HS-5 (cell line): ENCODE data around the gene TAS2R19.
"Not testable (repeated sequence)": the region's sequence is repeated elsewhere in the genome, so short reads cannot be mapped to it uniquely, and the experiment has no call there.

ENCODE experiments used
- DNase-seq: peaks from one replicate; pipeline ENCODE4 v3.0.0-alpha.2; 2012; ENCODE audit warnings: low read depth

Gene TAS2R19, protein sequence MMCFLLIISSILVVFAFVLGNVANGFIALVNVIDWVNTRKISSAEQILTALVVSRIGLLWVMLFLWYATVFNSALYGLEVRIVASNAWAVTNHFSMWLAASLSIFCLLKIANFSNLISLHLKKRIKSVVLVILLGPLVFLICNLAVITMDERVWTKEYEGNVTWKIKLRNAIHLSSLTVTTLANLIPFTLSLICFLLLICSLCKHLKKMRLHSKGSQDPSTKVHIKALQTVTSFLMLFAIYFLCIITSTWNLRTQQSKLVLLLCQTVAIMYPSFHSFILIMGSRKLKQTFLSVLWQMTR

DNA sequence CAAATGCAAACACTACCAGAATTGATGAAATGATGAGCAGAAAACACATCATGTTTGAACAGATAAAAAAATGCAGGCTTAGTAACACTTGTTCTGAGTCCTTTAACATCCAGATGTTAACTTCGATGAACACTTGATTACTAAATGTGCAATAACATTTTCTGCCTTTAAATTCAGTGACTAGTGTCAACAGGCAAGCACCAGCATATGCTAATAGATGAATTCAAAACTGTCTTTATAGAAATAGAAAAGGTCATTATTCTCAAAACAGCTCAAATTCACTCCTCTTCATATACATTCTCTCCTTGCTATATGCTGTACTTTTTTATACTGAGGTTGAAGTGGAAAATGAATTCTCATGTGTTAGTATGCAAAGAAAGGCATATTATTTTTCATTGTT is at the start of gene TAS2R19:
TAS2R19 (minus strand) TSS at position 101 of the 400 bp plus-strand sequence; CDS start at position 52, 49 bp downstream.
- no peak for DNase-seq

DNA sequence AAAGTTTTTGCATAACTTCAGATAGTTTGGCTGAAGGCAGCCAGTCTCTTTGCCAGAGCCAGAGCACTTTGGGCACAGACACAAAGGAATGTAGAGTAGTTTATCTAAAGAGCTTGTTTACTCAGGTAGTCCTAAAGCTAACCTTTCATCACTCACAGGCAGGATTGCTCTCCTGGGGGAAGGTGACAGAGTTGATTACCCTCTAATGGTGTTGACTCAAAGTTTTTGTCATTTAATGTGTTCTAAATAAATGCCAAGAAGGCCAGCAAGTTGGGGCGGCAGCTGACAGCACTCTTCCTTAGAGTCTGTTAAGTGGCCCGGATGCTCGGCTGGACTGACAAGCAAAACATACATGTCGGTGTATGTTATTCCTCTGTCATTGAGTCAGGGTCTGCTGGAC is 49.0 kb upstream of the TAS2R19 start:
- DNase-seq, result no peak

DNA sequence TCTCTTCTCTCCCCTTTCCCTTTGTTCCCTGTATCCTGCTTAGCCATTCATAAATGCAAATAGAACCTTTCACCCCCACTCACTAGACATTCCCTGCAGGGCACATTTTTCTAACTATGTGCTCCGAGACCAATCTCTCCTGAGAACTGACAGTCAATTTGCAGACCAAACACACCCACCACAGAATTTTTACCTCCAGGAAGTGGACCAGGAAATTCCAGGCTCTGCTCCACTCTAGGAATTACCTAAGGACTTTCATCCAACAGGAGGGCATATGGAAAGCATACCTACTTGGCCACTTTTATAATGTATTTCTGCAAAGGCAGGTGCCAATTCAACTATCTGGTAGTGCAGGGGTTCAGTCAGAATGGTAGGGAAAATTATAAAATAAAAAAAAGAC is 48.6 kb upstream of the TAS2R19 start:
- DNase-seq, result no peak

DNA sequence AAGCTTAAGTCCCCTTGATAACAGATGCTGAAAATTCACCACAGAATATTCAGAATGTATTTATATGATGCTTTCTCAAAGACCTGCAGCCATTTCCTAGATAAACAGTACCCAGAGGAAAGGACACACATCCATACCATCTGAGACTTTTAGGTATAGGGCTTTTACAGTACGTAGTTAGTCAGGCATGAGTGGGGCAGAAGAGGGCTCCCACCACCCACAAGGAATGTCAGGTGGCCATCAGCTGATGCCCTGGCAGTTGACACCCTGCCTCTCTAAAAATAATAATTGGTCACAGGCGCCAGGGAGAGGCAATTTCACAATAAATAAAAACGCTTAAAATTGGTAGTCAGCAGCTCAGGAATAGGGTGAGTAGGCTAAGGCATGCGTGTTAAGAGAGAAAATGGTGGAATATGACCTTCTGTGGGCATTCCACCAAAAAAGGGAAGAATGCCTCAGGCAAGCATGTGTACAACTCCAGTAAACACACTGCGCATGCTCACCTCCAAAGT is 47.5 kb upstream of the TAS2R19 start:
- DNase-seq, result no peak

DNA sequence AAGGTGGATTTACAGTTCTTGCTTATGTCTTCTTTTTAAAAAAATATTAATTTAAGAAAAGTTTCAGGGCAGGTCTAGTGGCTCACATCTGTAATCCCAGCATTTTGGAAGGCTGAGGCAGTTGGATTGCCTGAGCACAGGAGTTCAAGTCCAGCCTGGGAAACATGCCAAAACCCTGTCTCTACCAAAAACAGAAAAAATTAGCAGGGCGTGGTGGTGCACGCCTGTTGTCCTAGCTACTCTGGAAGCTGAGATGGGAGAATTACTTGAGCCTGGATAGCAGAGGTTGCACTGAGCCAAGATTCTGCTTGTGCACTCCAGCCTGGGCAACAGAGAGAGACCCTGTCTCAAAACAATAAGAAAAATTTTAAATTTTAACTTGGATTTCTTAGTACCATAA is 45.1 kb upstream of the TAS2R19 start:
- DNase-seq, result no peak

DNA sequence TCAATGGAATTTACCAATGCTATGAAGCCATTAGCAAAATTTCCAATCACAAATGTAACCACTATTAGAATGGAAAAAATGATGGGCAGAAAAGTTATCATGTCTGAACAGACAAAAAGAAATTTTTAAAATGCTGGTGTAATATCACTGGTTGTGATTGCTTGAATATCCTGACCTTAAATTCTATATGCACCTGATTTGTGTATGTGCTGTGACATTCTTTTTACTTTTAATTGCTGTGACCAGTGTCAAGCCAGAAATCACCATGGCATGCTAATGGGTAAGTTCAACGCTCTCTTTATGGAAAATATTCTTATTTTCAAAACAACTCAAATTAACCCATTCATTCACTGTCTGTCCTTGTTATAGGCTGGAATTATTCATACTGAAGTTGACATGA is 39.8 kb upstream of the TAS2R19 start, which contains the start of gene TAS2R46:
TAS2R46 (minus strand) TSS at position 101 of the 400 bp plus-strand sequence; CDS start at position 101, 0 bp downstream.
- DNase-seq, result not testable (repeated sequence)

DNA sequence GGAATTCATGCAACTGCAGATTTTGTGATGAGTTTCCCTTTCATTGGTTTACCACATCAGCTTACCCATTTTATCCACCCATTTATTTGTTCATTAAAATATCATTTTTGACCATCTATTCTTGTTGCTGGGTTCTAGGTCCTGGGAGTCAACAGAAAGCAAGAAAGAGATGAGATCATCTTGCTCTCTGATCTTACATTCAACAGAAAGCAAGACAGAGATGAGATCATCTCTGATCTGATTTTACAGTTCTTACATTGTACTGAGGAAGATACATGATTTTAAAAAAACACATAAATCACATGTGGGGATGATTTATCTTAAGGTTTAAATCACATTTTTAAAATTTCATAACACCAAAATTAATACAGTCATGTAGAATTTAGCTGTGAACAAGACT is 37.4 kb upstream of the TAS2R19 start:
- no peak for DNase-seq

DNA sequence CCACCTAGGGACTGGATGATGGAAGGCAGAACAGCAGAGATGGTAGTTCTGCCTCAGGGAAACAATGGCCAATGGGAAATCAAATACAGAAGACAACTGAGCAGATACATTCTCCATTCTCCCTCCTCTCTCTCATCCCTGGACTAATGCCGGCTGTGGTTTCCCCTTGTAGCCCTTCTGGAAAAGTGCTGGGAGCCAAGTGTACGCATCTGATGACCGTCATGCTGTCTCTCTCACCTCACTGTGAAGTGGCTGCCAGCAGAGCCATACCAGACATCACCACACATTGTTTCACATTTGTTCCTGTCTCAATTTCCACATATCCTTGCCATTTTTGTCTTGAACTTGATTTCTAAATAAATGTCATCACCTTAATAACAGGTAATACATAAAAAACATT is 36.6 kb upstream of the TAS2R19 start:
- DNase-seq, result no peak

DNA sequence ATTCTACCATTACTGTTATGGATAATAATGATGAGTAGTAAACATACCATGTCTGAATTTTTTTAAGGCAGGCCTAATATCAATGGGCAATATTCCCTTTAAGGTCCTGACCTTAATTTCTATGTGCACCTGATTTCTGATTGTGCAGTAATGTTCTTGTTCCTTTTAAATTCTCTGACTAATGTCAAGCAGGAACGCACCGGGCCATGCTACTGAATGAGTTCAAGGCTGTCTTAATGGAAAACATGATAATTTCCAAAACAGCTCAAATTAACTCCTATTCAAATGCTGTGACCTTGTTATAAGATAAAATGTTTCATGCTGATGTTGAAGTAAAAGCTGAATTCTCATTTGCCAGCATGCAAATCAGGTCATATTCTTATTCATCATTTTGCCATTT is 32.9 kb upstream of the TAS2R19 start:
- DNase-seq, result no peak

DNA sequence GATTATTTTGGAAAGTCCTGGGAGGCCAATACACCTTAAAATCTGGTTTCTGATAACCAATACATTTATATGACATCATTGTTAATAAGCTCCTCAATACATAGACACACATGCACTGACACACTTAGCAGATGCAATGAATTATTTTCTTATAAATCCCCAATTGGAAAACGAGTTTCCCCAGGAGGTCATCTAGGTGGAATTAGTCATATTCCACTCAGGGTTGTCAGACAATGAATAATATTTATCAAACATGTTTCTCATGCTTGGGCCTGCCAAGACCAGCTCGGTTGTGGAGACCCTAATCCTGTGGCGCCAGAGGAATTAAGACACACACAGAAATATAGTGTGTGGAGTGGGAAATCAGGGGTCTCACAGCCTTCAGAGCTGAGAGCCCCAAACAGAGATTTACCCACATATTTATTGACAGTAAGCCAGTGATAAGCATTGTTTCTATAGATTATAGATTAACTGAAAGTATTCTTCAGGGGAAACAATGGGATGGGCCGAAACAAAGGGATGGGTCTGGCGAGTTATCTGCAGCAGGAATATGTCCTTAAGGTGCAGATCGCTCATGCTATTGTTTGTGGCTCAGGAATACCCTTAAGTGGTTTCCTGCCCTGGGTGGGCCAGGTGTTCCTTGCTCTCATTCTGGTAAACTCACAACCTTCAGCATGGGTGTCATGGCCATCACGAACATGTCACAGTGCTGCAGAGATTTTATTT is 27.5 kb upstream of the TAS2R19 start:
- DNase-seq, result not testable (repeated sequence)

DNA sequence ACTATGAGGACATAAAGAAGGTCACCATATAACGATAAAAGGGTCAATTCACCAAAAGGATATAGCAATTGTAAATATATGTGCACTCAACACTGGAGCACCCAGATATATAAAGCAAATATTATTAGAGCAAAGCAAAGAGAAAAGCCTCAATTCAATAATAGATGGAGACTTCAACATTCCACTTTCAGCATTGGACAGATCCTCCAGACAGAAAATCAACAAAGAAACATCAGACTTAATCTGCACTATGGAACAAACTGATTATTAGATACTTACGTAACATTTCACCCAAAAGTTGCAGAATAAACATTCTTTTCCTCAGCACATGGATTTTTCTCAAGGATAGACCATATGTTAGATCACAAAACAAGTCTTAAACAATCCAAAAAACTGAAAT is 18.9 kb upstream of the TAS2R19 start:
- not testable (repeated sequence) for DNase-seq

DNA sequence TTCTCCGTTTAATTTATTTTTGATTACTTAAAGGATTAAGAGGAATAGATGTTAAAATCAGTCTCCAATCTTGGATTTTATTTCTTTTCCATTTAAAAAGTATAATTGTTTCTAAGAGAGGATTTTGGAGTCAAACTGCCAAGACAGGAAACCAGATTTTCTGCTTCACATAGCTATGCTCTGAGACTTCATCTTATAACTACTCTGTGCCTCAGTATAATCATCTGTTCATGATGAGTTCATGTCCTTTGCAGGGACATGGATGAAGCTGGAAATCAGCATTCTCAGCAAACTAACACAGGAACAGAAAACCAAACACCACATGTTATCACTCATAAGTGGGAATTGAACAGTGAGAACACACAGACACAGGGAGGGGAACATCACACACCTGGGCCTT is 17.7 kb upstream of the TAS2R19 start:
- no peak for DNase-seq

DNA sequence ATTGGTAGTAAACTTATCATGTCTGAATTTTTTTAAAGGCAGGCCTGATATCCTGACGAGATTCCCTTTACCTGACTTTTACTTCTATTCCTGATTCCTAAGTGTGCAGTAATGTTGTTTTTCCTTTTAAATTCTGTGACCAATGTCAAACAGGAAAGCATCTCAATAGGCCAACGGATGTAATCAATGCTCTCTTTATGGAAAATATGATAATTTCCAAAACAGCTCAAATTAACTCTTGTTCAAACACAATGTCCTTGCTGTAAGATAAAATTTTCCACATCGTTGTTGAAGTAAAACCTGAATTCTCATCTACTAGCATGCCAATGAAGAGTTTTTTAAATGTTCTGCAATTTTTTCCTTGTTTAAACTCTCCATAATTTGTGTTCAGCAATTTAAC is 16.8 kb upstream of the TAS2R19 start:
- no peak for DNase-seq

DNA sequence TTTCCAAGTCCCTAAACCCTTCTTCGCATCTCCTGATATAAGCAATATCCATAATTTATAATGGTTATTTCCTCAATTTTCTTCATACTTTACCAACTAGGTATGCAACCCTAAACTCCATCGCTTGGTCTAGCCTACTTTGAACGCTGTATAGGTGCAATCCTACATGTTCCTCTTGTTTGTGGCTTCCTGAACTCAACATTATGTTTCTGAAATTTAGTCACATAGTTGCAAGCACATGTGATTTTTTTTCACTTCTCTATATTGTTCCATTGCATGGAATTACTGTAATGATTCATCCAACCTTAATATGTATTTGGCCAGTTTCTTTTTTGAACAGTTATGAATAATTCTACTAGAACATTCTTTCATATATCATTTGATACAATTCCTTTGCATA is 11.5 kb upstream of the TAS2R19 start:
- not testable (repeated sequence) for DNase-seq

DNA sequence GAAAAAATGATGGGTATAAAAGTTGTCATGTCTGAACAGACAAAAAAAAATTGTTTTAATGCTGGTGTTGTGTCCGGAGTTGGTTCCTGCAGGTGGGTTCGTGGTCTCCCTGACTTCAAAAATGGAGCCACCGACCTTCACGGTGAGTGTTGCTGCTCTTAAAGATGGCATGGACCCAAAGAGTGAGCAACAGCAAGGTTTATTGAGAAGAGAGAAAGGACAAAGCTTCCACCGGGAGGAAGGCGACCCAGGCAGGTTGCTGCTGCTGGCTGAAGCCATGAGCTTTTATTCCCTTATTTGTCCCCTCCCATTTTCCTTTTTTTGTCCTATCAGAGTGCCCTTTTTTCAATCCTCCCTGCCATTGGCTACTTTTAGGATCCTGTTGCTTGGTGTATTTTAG is 8.9 kb upstream of the TAS2R19 start, which contains the start of gene TAS2R31:
TAS2R31 (minus strand) TSS at position 101 of the 400 bp plus-strand sequence; CDS start at position 29, 72 bp downstream.
- no peak for DNase-seq

DNA sequence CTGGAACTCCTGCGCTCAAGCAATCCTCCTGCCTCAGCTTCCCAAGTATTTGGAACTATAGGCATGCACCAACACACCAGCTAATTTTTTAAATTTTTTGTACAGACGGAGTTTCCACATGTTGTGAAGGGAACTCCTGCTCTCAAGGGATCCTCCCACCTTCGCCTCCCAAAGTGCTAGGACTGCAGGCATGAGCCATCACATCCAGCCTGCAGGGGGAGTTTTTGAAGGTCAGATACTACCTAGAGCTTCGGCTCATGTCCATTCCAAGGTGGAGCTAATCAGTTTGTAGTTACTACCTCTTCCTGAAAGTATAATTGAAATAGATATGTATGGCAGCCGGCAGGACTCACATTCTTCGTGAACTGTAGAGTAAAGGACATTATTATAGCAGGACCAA is 3.7 kb upstream of the TAS2R19 start:
- no peak for DNase-seq

DNA sequence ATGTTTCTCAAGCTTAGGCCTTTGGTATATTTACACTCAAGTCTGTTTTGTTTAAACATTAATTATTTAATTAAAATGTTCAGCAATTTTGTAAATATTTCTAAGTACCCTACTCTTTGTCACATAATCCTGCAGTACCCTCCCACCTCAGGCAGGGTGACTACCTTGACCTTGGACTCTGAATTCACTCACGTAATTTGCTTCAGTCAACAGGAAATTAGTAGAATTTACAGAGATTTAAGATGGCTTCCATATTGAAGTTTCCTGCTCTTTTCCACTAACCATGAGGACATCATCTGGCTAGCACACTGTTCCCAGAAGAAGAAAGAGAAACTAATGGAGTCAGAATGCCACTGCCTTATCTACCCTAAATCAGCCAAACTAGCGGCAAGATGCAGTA is 967 bp upstream of the TAS2R19 start:
- DNase-seq, result no peak

DNA sequence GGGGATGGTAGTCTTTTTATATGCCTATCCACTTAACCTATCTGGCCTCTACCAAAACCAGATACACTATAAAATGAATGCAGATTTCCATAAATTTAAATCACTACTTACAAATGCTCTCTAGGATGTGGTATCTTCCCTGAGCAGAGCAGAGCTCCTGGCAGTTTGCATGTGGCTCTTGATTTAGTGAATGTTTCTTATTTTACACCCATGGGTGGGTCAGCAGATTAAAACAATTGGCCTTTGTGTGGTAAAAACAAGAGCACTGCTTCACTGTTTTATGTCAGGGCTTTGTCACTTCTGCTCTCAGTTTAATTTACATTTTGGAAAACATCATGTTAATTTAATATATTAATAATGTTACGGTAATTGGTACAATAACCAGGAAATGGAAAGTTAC is 5.5 kb downstream of the TAS2R19 start:
- DNase-seq, result no peak

DNA sequence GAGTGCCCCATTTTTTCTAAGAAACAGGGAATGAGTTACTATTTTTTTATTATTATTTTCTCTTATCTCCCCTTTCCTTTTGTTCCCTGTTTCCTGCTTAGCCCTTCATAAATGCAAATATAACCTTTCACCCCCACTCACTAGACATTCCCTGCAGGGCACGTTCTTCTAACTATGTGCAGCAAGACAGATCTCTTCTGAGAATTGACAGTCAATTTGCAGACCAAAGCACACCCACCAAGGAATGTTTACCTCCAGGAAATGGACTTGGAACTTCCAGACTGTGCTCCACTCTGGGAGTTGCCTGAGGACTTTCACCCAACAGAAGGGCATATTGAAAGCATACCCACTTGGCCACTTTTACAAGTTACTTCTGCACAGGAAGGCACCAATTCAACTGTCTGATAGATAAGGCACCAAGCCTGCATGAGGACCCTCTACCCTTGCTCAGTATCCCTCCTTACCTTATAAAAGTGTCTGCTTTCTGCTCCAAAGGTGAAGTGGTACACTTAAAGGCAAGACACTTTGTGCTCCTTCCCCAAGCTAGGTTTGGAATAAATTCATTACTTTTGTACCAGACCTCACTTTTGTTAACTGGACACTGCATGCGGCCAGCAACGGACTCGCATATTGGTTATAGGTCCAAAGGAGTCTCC is 6.5 kb downstream of the TAS2R19 start:
- DNase-seq, result no peak

DNA sequence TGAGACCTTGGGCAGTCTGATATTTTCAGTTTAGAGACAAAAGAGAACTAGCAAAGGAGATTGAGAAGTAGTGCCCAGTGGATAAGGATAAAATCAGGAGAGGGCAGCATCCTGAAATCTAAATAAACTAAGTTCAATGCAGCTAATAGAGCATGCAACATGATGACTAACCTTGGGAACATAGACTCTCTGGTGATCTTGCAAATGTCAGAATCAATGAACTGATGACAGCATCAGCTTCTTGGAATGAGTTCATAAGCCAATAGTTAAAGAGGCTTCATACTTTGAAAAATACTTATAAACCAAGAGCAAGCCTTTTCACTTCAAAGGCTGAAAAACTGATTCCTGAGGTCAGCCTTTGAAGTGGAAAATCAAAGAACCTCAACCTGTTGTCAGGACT is 8.2 kb downstream of the TAS2R19 start:
- no peak for DNase-seq

DNA sequence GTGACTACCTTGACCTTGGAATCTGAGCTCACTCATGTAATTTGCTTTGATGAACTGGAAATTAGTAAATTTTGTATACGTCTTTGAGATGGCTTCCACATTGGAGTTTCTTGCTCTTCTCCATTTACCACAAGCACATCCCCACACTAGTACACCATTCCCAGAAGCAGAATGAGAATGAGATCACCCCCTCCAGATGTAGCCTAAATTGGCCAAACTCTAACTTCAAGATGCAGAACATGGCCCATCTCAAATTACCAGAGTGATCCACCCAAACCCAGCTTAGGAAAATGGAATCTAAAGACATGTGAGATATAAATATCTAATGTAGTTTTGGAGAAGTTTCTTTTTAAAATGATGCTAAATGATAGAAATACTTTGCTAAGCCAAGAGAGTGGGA is 14.8 kb downstream of the TAS2R19 start:
- DNase-seq, result no peak

DNA sequence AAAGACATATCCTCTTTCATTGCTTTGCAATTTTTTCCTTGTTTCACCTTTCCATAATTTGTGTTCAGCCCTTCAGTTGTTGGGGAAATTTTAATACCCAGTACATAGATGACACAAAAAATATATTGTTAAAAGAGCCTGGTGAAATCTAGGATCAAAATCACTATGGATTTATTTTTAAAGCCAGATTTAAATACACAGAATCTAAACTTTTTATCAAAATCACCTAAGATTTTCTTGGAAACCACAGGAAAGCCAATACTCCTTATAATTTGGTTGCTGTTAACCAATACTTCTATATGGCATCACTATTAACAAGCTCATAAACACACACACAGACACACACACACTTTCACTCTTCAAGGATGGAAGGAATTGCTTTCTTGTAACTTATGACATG is 24.2 kb downstream of the TAS2R19 start, which contains the start of gene TAS2R20:
TAS2R20 (minus strand) TSS at position 101 of the 400 bp plus-strand sequence. CDS start 429 bp downstream, outside the sequence.
- DNase-seq, result no peak

DNA sequence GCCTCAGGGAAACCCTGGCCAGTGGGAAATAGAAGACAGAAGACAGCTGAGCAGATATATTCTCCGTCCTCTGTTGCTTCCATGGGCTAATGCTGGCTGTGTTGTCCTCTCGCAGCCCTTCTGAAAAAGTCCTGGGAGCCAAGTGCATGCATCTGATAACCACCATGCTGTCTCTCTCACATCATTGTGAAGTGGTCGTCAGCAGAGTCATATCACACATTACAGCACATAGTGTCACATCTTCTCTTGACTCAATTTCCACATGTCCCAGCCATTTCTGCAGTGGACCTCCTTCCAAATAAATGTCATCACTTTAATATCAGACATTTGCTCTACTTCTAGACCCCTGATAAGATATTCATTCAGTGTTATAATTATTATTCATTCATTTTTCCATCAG is 28.1 kb downstream of the TAS2R19 start:
- no peak for DNase-seq
